Subcutaneous abdominal adipose tissue (tissue), 5 donors: Measurements from ENCODE around the gene RRP1.
A peak's percentile ranks its signal among the peaks of the same experiment; 100 is the strongest.

ENCODE experiments used
- H3K27ac ChIP-seq: one replicate; pipeline ENCODE4 v1.7.0; 2013; ENCODE audit warnings: low read depth, mild to moderate bottlenecking, inconsistent platforms, low read length, moderate library complexity
- H3K27me3 ChIP-seq, 5 donors: one replicate each; pipeline ENCODE4 v1.7.0; 2013; ENCODE audit warnings: low read length in 5 of 5, inconsistent platforms in 1 of 5; ENCODE audit not compliant: control insufficient read depth in 5 of 5, insufficient read depth in 4 of 5
- H3K36me3 ChIP-seq, 5 donors: one replicate each; pipeline ENCODE4 v1.7.0; 2013; ENCODE audit warnings: low read length in 5 of 5; ENCODE audit not compliant: control insufficient read depth in 5 of 5, insufficient read depth in 5 of 5
- H3K4me1 ChIP-seq, 5 donors: one replicate each; pipeline ENCODE4 v1.7.0; 2013; ENCODE audit warnings: low read length in 5 of 5, mild to moderate bottlenecking in 3 of 5, moderate library complexity in 1 of 5; ENCODE audit not compliant: control insufficient read depth in 5 of 5, insufficient read depth in 5 of 5
- H3K4me3 ChIP-seq, 5 donors: one replicate each; pipeline ENCODE4 v1.7.0; 2013; ENCODE audit warnings: low read length in 5 of 5, low read depth in 1 of 5
- H3K9ac ChIP-seq, 5 donors: one replicate each; pipeline ENCODE4 v1.7.0; 2013; ENCODE audit warnings: low read length in 5 of 5, mild to moderate bottlenecking in 4 of 5, moderate library complexity in 3 of 5
- H3K9me3 ChIP-seq, 5 donors: one replicate each; pipeline ENCODE4 v1.7.0; 2013; ENCODE audit warnings: low read length in 5 of 5; ENCODE audit not compliant: control insufficient read depth in 5 of 5
- donor health status: healthy.
- donor health status: healthy.
- donor health status: healthy.
- donor health status: healthy.
- donor health status: healthy.

The RRP1 gene

GRCh38 chr21:43774163-43774562 lies 15.2 kb upstream of the RRP1 start:
- H3K27me3 ChIP-seq, result no peaks in the 10 kb centered on the region
- H3K36me3 ChIP-seq, result peaks cover 0 to 21% (median 19%) of the 10 kb centered on the region in 5 donors
- H3K9me3 ChIP-seq, result no peaks in the 10 kb centered on the region
- H3K4me1 ChIP-seq, result peaks cover 3 to 33% (median 23%) of the 10 kb centered on the region in 5 donors
- H3K4me3 ChIP-seq, result peak overlapping the region in 1 of 5 donors; percentile 93
- H3K27ac ChIP-seq, result peak overlapping the region; percentile 88
- H3K9ac ChIP-seq, result no peak overlapping the region

DNA sequence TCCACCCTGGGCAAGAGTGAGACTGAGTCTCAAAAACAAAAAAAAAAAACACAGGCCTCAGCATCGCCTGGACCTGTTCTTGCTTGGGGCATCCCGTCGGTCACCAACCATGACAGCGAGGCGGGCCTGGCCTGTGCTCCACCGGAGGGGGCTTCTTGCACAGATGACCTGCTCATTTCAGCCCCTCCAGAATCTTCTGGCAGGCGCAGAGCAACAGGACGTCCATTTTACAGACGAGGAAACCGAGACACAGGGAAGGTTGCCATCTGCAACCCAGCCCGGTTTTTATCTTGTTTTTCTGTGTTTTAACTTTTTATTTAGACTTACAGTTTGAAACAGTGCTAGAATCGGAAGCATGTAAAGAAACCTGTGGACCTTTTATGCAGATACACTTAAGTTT lies 14.2 kb upstream of the RRP1 start:
- Histone ChIP-seq H3K27me3 (no peaks in the 10 kb centered on the region), H3K27ac (peak overlapping the region; percentile 88), H3K9me3 (no peaks in the 10 kb centered on the region), H3K4me1 (peaks cover 3 to 35% (median 23%) of the 10 kb centered on the region in 5 donors), H3K9ac (peak overlapping the region; percentile 21 to 94 (median 85)), H3K4me3 (peak overlapping the region; percentile 69 to 93 (median 90)), H3K36me3 (peaks cover 0 to 21% (median 19%) of the 10 kb centered on the region in 5 donors)

- Histone ChIP-seq H3K4me3 (peak within 1 kb of the TSS; percentile 69 to 93 (median 90)), H3K9me3 (no peaks in the 10 kb centered on the region), H3K36me3 (peaks cover 0 to 21% (median 19%) of the 10 kb centered on the region in 5 donors), H3K27ac (peak within 1 kb of the TSS; percentile 88), H3K4me1 (peaks cover 3 to 35% (median 23%) of the 10 kb centered on the region in 5 donors), H3K27me3 (no peaks in the 10 kb centered on the region), H3K9ac (peak within 1 kb of the TSS; percentile 21 to 94 (median 85))
Measured at GRCh38 chr21:43775795-43776430, 13.5 kb upstream of the RRP1 start, which contains the start of gene CSTB. Gene CSTB, minus strand, starts transcription at chr21:43776308. Its CDS starts 39 bp downstream, at chr21:43776269.

- no peaks in the 10 kb centered on the region for H3K27me3 ChIP-seq
- H3K36me3 ChIP-seq, result peaks cover 0 to 17% (median 17%) of the 10 kb centered on the region in 5 donors
- H3K9ac ChIP-seq, result no peak overlapping the region
- H3K9me3 ChIP-seq, result no peaks in the 10 kb centered on the region
- peak overlapping the region; percentile 79 for H3K27ac ChIP-seq
- no peak overlapping the region for H3K4me3 ChIP-seq
- H3K4me1 ChIP-seq, result peaks cover 3 to 41% (median 30%) of the 10 kb centered on the region in 5 donors
Measured at GRCh38 chr21:43777953-43778352, 11.4 kb upstream of the RRP1 start.

DNA sequence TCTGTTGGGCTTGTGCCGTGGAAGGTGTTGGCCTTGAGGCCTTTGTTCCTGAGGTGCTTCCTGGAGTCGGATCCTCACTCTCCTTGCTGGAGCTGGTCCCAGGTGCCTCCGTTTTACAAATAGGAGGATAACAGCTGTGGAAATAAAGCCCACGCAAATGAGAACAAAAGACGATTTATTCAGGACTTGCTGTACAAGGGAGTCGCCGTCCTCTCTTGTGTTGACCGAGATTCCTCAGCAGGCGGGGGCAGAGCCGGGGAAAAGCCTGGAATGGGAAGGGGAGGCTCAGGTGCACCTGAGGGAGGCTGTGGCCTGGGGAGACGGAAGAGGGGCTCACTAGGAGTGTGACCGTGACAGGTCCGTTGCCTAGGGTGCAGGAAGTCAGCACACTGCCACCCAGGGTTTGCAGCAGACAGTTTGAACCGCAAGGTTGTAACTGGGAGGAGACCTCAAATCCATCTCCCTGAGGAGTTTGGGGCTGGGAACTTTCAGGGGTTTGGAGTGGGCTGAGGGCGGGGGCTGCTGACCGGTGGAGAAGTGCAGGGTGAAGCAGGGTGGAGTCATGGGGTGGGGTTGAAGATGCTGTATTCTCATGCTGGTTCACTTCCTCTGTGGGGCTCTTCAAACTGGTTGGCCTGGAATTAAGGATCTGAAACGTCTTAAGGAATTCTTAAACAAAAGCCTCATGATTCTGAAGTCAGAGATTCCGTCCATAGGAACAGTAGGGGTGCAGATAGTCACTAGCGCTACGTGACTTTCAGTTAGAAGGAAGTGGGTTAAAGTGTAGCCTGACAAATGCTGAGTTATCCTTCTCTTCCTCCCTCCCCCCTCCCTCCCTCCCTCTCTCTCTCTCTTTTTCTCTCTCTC lies 10.7 kb upstream of the RRP1 start:
- no peaks in the 10 kb centered on the region for H3K9me3 ChIP-seq
- H3K36me3 ChIP-seq, result peaks cover 0 to 10% (median 9%) of the 10 kb centered on the region in 5 donors
- peaks cover 5 to 49% (median 38%) of the 10 kb centered on the region in 5 donors for H3K4me1 ChIP-seq
- H3K4me3 ChIP-seq, result no peak overlapping the region
- H3K9ac ChIP-seq, result no peak overlapping the region
- H3K27ac ChIP-seq, result peak overlapping the region; percentile 79
- H3K27me3 ChIP-seq, result no peaks in the 10 kb centered on the region

- peak overlapping the region; percentile 79 for H3K27ac ChIP-seq
- no peak overlapping the region for H3K4me3 ChIP-seq
- no peaks in the 10 kb centered on the region for H3K36me3 ChIP-seq
- no peak overlapping the region for H3K9ac ChIP-seq
- peaks cover 5 to 42% (median 33%) of the 10 kb centered on the region in 5 donors for H3K4me1 ChIP-seq
- no peaks in the 10 kb centered on the region for H3K9me3 ChIP-seq
- no peaks in the 10 kb centered on the region for H3K27me3 ChIP-seq
Measured at GRCh38 chr21:43779660-43780059, 9.7 kb upstream of the RRP1 start.

GRCh38 chr21:43781846-43782245 lies 7.5 kb upstream of the RRP1 start:
- Histone ChIP-seq H3K4me3 (no peak overlapping the region), H3K4me1 (peaks cover 2 to 27% (median 22%) of the 10 kb centered on the region in 5 donors), H3K9ac (no peak overlapping the region), H3K27ac (no peak overlapping the region), H3K36me3 (no peaks in the 10 kb centered on the region), H3K9me3 (no peaks in the 10 kb centered on the region), H3K27me3 (no peaks in the 10 kb centered on the region)

DNA sequence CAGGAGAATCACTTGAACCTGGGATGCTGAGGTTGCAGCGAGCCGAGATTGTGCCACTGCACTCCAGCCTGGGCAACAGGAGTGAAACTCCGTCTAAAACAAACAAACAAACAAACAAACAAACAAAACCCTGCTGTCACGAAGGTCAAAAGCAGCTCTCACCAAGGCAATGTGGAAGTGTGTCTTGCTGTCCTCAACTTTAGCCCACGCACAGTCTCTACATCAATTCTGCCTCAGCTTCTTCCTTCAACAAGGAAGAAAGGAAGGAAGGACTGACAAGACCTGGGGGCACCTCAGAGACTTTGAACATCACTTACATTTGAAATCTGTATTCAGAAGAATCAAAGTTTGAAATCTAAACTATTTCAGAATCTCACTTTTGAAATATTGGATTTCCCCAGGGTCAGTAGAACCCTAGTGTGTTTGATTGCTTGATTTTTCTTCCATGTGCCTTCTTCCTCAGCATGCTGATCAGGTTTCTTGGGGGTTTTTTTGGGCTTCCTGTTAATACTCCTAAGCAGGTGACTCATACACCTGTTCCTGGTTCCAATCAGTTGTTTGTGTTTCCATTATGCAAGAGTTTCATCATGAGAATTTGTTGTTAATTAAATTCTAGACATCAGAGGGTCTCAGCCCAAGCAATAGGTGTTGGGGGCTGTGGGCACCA lies 6.8 kb upstream of the RRP1 start:
- Histone ChIP-seq H3K36me3 (no peaks in the 10 kb centered on the region), H3K9ac (peak overlapping the region in 1 of 5 donors; percentile 16), H3K4me1 (peaks cover 2 to 27% (median 22%) of the 10 kb centered on the region in 5 donors), H3K9me3 (no peaks in the 10 kb centered on the region), H3K27me3 (no peaks in the 10 kb centered on the region), H3K4me3 (no peak overlapping the region), H3K27ac (peak overlapping the region; percentile 61)

DNA sequence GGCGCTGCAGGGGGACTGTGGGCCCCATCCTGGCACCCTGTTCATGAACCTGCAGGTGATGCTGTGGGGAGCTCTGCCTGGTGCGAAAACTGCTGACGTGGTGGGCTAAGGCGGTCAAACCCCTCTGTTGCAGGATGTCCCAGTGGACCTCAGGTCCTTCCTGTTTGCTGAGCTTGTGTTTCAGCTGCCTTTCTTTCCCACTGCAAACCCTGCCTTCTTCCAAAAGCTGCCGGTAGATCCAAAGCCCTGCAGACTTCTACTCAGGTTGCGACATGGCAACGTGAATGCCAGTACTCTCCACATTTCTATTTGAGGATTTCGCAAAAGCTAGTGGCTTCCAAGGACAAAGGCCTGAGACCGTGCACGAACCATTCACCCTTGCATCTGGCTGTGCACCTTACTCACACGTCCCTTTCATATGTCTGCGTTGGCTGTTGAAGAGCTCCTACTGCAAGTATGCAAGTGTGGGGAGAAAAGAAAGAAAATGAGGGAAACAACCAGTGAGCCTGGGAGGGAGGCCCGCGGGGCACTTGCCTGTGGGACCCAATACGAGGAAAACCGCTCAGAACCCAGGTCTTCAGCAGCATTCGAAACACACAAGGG lies 6.2 kb upstream of the RRP1 start:
- H3K4me1 ChIP-seq, result peaks cover 2 to 26% (median 22%) of the 10 kb centered on the region in 5 donors
- no peaks in the 10 kb centered on the region for H3K27me3 ChIP-seq
- H3K36me3 ChIP-seq, result no peaks in the 10 kb centered on the region
- no peaks in the 10 kb centered on the region for H3K9me3 ChIP-seq
- H3K4me3 ChIP-seq, result no peak overlapping the region
- H3K9ac ChIP-seq, result peak overlapping the region in 1 of 5 donors; percentile 16
- H3K27ac ChIP-seq, result peak overlapping the region; percentile 61
